ENCODE results near the gene GRAMD2A.
"Not testable (repeated sequence)": the region's sequence is repeated elsewhere in the genome, so short reads cannot be mapped to it uniquely, and the experiment has no call there.

The GRAMD2A gene

DNA sequence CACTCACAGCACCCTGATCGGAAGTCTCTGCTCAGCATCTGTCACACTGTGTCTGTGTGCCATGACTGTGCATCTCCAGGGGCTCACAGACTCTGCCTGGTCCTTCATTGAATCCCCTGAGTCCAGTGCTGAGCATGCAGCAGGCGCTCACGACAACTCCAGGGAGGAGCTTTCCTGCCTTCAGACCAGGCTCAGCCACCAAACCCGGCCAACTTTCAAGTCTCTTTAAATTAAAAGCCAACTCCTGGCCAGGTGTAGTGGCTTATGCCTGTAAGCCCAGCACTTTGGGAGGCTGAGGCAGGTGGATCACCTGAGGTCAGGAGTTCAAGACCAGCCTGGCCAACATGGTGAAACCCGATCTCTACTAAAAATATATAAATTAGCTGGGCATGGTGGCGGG is 24.2 kb downstream of the GRAMD2A start:
- TF ChIP-seq, protein P1, sequence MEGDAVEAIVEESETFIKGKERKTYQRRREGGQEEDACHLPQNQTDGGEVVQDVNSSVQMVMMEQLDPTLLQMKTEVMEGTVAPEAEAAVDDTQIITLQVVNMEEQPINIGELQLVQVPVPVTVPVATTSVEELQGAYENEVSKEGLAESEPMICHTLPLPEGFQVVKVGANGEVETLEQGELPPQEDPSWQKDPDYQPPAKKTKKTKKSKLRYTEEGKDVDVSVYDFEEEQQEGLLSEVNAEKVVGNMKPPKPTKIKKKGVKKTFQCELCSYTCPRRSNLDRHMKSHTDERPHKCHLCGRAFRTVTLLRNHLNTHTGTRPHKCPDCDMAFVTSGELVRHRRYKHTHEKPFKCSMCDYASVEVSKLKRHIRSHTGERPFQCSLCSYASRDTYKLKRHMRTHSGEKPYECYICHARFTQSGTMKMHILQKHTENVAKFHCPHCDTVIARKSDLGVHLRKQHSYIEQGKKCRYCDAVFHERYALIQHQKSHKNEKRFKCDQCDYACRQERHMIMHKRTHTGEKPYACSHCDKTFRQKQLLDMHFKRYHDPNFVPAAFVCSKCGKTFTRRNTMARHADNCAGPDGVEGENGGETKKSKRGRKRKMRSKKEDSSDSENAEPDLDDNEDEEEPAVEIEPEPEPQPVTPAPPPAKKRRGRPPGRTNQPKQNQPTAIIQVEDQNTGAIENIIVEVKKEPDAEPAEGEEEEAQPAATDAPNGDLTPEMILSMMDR (IDR thresholded peaks at IDR 0.05; ENCODE audit: low read depth, low read length): no peak
- Histone ChIP-seq H3K27me3 (ENCODE audit: insufficient read depth, low read depth, severe bottlenecking) (no peaks in the 10 kb centered on the region), H3K9me3 (ENCODE audit: severe bottlenecking) (no peaks in the 10 kb centered on the region), H3K27ac (no peak overlapping the region), H3K4me3 (ENCODE audit: low read depth, low read length) (no peak overlapping the region), H3K36me3 (no peaks in the 10 kb centered on the region)
- DNase-seq: no peak

DNA sequence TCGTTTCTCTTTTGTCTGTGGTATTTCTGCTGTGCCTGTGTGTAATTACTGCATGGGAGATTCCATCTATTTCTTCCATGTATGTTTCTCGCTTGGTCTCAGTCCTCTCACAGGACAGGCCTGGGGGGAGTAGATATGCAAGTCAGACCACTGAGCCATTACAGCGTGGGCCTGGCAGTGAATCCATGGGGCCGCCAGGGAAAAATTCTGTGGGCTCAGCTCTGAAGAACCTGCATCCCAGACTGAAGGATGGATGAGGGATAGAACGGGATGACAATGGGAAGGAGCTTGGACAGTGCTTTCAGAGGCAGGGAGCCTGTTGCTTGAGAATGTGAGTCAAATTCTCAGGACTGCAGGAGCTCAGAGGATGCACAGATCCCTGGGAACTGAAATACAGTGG is 24.8 kb downstream of the GRAMD2A start:
- Histone ChIP-seq H3K36me3 (no peaks in the 10 kb centered on the region), H3K27me3 (ENCODE audit: insufficient read depth, low read depth, severe bottlenecking) (no peaks in the 10 kb centered on the region), H3K9me3 (ENCODE audit: severe bottlenecking) (no peaks in the 10 kb centered on the region), H3K4me3 (ENCODE audit: low read depth, low read length) (no peak overlapping the region), H3K27ac (no peak overlapping the region)
- TF ChIP-seq, protein P1 (IDR thresholded peaks at IDR 0.05; ENCODE audit: low read depth, low read length): no peak
- no peak for DNase-seq

DNA sequence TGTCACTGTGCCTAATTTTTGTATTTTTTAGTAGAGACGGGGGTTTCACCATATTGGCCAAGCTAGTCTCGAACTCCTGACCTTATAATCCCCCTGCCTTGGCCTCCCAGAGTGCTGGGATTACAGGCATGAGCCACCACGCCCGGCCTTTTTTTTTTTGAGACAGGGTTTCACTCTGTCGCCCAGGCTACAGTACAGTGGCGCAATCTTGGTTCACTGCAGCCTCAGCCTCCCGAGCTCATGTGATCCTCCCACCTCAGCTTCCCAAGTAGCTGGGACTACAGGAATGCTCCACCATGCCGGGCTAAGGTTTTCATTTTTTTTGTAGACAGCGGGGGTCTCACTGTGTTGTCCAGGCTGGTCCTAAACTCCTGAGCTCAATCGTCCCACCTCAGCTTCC is 25.6 kb downstream of the GRAMD2A start:
- H3K4me3 ChIP-seq (ENCODE audit: low read depth, low read length); H3K36me3 ChIP-seq; H3K27me3 ChIP-seq (ENCODE audit: insufficient read depth, low read depth, severe bottlenecking); H3K27ac ChIP-seq; H3K9me3 ChIP-seq (ENCODE audit: severe bottlenecking); DNase-seq: not testable (repeated sequence)

DNA sequence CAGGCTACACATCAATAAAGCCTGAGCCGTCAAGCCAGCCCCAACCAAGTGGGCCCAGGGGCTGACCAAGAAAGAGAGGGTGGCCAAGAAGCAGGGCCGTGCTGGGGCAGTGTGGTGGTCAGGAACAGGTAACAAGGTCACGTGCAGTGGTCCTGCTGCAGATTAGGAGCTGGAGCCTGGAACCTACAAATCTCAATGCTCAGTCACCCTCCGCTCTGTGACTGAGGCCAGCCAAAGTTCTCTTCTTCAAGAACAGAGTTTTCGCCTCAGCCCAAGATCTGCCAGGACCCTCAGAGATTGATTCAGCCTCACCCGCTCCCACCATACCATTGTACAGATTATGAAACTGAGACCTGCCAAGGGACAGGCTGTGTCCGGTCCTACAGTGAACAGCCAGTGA is 26.9 kb downstream of the GRAMD2A start:
- no peak for DNase-seq
- no peaks in the 10 kb centered on the region for H3K36me3 ChIP-seq

DNA sequence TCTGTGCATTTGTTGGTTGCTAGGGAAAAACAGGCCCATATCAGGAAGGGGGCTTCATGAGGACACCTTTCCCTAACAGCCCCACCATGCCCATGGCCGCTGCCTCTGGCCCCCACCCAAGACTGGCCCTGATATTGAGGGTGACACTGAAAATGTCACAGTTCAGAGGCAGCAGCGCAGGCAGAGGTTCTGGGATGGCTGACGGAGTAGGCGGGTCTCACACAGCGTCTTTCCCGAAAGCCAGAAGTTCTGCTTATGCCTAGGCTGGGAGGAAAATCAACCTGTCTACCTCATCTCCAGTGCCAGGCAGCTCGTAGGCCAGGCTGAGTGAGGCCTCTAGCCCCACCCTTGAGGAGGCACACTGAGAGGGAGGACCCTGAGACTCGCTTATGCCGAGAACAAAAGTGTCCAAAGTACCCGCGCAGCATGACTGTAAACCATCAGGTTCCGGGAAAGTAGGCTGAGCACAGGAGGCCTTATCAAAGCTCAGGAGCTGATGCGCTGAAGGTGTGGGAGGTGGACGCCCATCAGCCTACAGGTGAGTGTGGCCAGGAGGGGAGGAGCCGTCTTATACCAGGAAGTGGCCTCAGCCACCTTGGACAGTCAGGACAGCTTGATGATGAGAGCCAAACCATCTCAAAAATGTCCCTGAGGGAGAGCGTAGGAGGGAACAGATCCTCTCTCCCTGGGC is 27.5 kb downstream of the GRAMD2A start:
- Histone ChIP-seq H3K27ac (no peak overlapping the region), H3K36me3 (no peaks in the 10 kb centered on the region), H3K9me3 (ENCODE audit: severe bottlenecking) (no peaks in the 10 kb centered on the region), H3K4me3 (ENCODE audit: low read depth, low read length) (no peak overlapping the region), H3K27me3 (ENCODE audit: insufficient read depth, low read depth, severe bottlenecking) (no peaks in the 10 kb centered on the region)
- no peak for DNase-seq
- TF ChIP-seq, protein P1 (IDR thresholded peaks at IDR 0.05; ENCODE audit: low read depth, low read length): no peak

More for the DNA sequence above, 26.9 kb downstream of the GRAMD2A start:
- Histone ChIP-seq H3K4me3 (ENCODE audit: low read depth, low read length) (no peak overlapping the region), H3K27ac (no peak overlapping the region), H3K27me3 (ENCODE audit: insufficient read depth, low read depth, severe bottlenecking) (no peaks in the 10 kb centered on the region), H3K9me3 (ENCODE audit: severe bottlenecking) (no peaks in the 10 kb centered on the region)
- TF ChIP-seq, protein P1 (IDR thresholded peaks at IDR 0.05; ENCODE audit: low read depth, low read length): no peak

DNA sequence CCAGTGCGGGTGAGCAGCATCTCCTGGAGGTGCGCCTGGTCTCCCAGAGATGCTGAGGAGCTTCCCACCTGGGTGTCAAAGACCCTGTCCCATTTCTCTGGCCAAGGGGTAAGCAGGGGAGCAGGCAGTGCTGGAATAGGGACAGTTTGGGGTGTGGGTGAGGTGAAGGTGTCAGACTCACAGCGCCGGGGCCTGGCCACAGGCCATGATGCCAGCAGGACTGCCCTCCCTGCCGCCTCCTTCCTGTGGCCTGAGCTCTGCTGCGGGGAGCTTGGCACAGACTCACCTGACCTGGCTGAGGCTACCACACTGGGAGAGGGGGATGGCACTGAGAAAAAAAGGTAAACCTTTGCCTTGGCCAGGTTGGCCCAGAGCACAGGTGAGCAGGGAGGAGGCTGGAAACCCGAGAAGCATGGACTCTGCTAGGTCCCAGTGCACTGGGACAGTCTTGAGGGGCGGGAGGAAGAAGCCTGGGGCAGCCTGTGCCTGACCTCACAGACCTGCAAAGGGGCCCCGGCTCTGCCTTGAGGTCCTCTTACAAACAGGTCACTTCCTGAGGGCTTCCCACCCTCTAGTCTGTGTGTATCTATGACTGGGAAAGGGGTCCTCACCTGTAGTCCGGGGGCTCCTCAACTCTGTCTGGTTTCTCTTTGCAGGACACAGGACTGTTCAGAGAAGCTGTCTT is 28.2 kb downstream of the GRAMD2A start:
- no peak overlapping the region for H3K27ac ChIP-seq
- no peaks in the 10 kb centered on the region for H3K9me3 ChIP-seq (ENCODE audit: severe bottlenecking)
- DNase-seq: no peak
- no peak overlapping the region for H3K4me3 ChIP-seq (ENCODE audit: low read depth, low read length)
- H3K36me3 ChIP-seq: no peaks in the 10 kb centered on the region
- TF ChIP-seq, protein P1 (IDR thresholded peaks at IDR 0.05; ENCODE audit: low read depth, low read length): no peak
- no peaks in the 10 kb centered on the region for H3K27me3 ChIP-seq (ENCODE audit: insufficient read depth, low read depth, severe bottlenecking)

Measured in WERI-Rb-1 (cell line).